Panc1 (cell line): Measurements from ENCODE around the gene C9orf72.

Source experiments
- CTCF ChIP-seq: fragments of 450-650 bp; IDR thresholded peaks from 2 replicates; pipeline ENCODE4 v1.5.1; 2017; ENCODE audit warnings: mild to moderate bottlenecking
- POLR2AphosphoS5 ChIP-seq: IDR thresholded peaks from 2 replicates; pipeline ENCODE4 v1.6.1; 2012; ENCODE audit warnings: mild to moderate bottlenecking, low read depth, low read length, moderate library complexity
- REST ChIP-seq, 2 experiments: IDR thresholded peaks; 2 replicates each; pipeline ENCODE4 v1.6.1; 2011 to 2012; ENCODE audit warnings: low read depth in 2 of 2, control low read depth in 1 of 2, low read length in 1 of 2, mild to moderate bottlenecking in 1 of 2, moderate library complexity in 1 of 2; ENCODE audit not compliant: insufficient read depth in 1 of 2

- TF ChIP-seq CTCF: no peak
- TF ChIP-seq REST (IDR thresholded peaks at IDR 0.05; ENCODE audit: insufficient read depth in 1 of 2, low read depth in 2 of 2, low read length in 1 of 2): no peak
- no peak for TF ChIP-seq POLR2AphosphoS5
Observed at GRCh38 chr9:27586304-27586703, 13.0 kb upstream of the C9orf72 start.
